ENCODE data around the gene MAP4K2. TPM values are rescaled to one million over a fixed set of nuclear protein-coding genes. Genes with fewer than 3 reads are reported as not detected.

The MAP4K2 gene
- total and polyA plus RNA-seq, 9 of the 15 experiments (the other 6 are each of a cell fraction or from before 2014, with no cell fraction given) = 0.13 to 14.5 (median 7.3) TPM

DNA sequence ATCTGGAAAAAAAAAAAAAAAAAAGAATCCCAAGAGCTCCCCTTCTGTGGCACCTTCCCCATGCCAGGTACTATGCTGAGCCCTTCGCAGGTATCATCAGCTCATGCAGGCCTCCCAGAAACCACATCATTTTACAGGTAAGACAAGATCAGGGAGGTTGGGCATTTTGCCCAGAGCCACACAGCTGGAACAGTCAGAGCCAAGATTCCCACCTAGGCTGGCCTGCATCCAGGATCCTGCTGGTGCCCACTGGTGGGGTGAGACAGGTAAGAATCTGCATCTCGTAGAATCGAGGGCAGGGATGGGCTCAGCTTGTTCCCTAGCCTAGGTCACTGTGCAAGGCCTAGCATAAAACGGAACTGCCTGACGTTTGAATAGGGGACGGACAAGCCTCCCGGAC is 23.0 kb upstream of the MAP4K2 start:
- POLR2A ChIA-PET = interaction anchor here (1.5 kb wide), 1 partner anchor 9 kb away, joined by 4 read pairs; no protein-coding TSS in a partner anchor
- FAIRE-seq = no peak
- H3K9me1 ChIP-seq (ENCODE audit: control insufficient read depth, insufficient read depth, low read length) = no peaks in the 10 kb centered on the region
- H3K79me2 ChIP-seq (ENCODE audit: control insufficient read depth, insufficient read depth, low read length) = no peaks in the 10 kb centered on the region
- ATAC-seq = no peak
- TF ChIP-seq ZFP36 (IDR thresholded peaks at IDR 0.05; ENCODE audit: low read depth, low read length, partially characterized antibody) = peak; percentile 6
- 0 out of 2 replicates have a peak, but pooled peaks have one; percentile 28 for TF ChIP-seq BCOR (IDR thresholded peaks at IDR 0.05)
- TF ChIP-seq DPF2 (IDR thresholded peaks at IDR 0.05) = no peak
- no peak for TF ChIP-seq TFE3 (CRISPR knock-in tag; IDR thresholded peaks at IDR 0.05)
- TF ChIP-seq ZNF408 (CRISPR knock-in tag; IDR thresholded peaks at IDR 0.05; ENCODE audit: low read depth) = no peak
- WGBS (ENCODE audit: insufficient coverage, low coverage, missing lambda C conversion rate) = 86% methylated on average over 7 of the region's 7 CpGs
- peaks cover 41% of the 10 kb centered on the region; the same call in 2 of the 3 replicates for H3K36me3 ChIP-seq (ENCODE audit: control insufficient read depth, insufficient read depth, low read length)
- BruUV-seq (replicated peaks) = no TSS peak
- no peak overlapping the region for H3K27ac ChIP-seq (ENCODE audit: extremely low read depth, low read depth, low read length)
- no peaks in the 10 kb centered on the region for H3K27me3 ChIP-seq (ENCODE audit: control insufficient read depth in 2 of 2, insufficient read depth in 2 of 2, low read length in 2 of 2)
- H3K9ac ChIP-seq (ENCODE audit: insufficient read depth in 1 of 2, low read depth in 2 of 2, low read length in 2 of 2) = 0 out of 4 replicates have a peak overlapping the region, but pooled peaks of 1 of the 2 experiments have one; percentile 50
- H3K4me3 ChIP-seq = no peak overlapping the region
- intact Hi-C loops (cut with micrococcal nuclease) = no loop called here
- in situ Hi-C loops (cut with MboI) = no loop called here
- peaks cover 10 to 35% of the 10 kb centered on the region in 2 experiments; a peak in 4 of 5 replicates for H3K4me1 ChIP-seq (replicated peaks in 1 of 2; ENCODE audit: control insufficient read depth in 2 of 2, insufficient read depth in 2 of 2, low read length in 2 of 2)
- CTCF ChIA-PET (ENCODE audit: low intra/inter-chr PET ratio) = no interaction called here
- no peak overlapping the region for H3K4me2 ChIP-seq (ENCODE audit: insufficient read depth, low read length)
- no peak for DNase-seq (ENCODE audit: extremely low read depth in 1 of 4, low spot score in 3 of 4)
- no peaks in the 10 kb centered on the region for H3K9me3 ChIP-seq (replicated peaks; ENCODE audit: control insufficient read depth, insufficient read depth, low read depth, low read length)
- no peak overlapping the region for H2AFZ ChIP-seq (ENCODE audit: low read depth, low read length)
- no peaks in the 10 kb centered on the region for H4K20me1 ChIP-seq (replicated peaks; ENCODE audit: control insufficient read depth, insufficient read depth, low read length)

Measured in K562 (cell line).